ENCODE results near the gene SFMBT2.

Gene SFMBT2

DNA sequence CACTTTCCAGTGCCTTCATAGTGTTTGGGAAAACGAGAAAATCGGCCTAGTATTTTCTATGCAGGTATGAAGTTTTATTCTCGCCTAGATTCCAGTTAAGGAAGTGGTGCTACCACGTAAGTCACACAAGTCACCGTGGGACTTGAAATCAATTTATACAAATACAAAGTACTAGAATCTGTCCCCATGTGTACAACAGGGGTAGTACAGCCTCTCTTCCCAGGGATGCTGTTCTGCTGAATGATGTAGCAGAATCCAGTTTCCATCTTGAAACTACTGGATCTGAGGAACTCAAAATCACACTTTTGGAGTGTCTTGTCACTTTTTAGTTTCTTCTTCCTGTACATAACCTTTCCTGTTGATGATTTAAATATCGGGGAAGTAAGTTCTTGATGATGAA lies 129.4 kb downstream of the SFMBT2 start:
- ChIA-PET POLR2A (no interaction called here), CTCF (no interaction called here)
- TF ChIP-seq SUZ12 (IDR thresholded peaks at IDR 0.05) (no peak), CTBP1 (IDR thresholded peaks at IDR 0.05; ENCODE audit: borderline replicate concordance) (no peak), L3MBTL2 (conservative IDR thresholded peaks at IDR 0.05) (no peak), HDGF (IDR thresholded peaks at IDR 0.05; ENCODE audit: borderline replicate concordance) (no peak), FOXM1 (IDR thresholded peaks at IDR 0.05; ENCODE audit: borderline replicate concordance) (no peak), TARDBP (IDR thresholded peaks at IDR 0.05) (no peak), PKNOX1 (IDR thresholded peaks at IDR 0.05) (no peak), SP1 (IDR thresholded peaks at IDR 0.05) (no peak), ZNF384 (IDR thresholded peaks at IDR 0.05) (no peak), NFRKB (IDR thresholded peaks at IDR 0.05) (no peak), LEF1 (IDR thresholded peaks at IDR 0.05; ENCODE audit: borderline replicate concordance) (no peak)
- DNase-seq (ENCODE audit: extremely low spot score): no peak

DNA sequence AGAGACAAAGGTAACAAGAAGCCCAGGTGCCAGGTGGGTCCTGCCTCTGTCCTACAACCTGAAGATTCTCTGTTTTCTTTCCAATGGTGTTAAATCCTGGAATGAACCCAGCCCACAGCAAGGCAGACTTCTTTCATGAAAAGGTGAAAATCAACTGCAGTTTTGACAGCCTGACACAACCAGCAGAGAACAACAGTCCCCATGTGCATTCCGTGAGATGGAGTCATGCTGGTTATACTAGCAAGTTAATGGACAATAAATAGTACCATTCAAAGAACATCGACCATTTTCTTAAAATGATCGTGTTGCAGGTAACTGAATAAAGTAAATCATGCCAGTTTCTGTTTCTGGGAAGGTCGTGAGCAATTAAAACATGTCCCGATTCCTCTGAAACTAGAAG lies 131.5 kb downstream of the SFMBT2 start:
- no peak for TF ChIP-seq ELF4 (IDR thresholded peaks at IDR 0.05)
- TF ChIP-seq ARNT (IDR thresholded peaks at IDR 0.05): no peak
- TF ChIP-seq PKNOX1 (IDR thresholded peaks at IDR 0.05): no peak
- TF ChIP-seq HDGF (IDR thresholded peaks at IDR 0.05; ENCODE audit: borderline replicate concordance): no peak
- TF ChIP-seq BHLHE40 (IDR thresholded peaks at IDR 0.05; ENCODE audit: borderline replicate concordance): no peak
- TF ChIP-seq TARDBP (IDR thresholded peaks at IDR 0.05): no peak
- no peak for TF ChIP-seq FOXA1 (IDR thresholded peaks at IDR 0.05)
- TF ChIP-seq SUZ12 (IDR thresholded peaks at IDR 0.05): no peak
- TF ChIP-seq FOXK2 (IDR thresholded peaks at IDR 0.05): no peak
- no peak for TF ChIP-seq ZNF384 (IDR thresholded peaks at IDR 0.05)
- TF ChIP-seq L3MBTL2 (conservative IDR thresholded peaks at IDR 0.05): no peak
- TF ChIP-seq LEF1 (IDR thresholded peaks at IDR 0.05; ENCODE audit: borderline replicate concordance): no peak
- no peak for TF ChIP-seq CTBP1 (IDR thresholded peaks at IDR 0.05; ENCODE audit: borderline replicate concordance)
- no peak for TF ChIP-seq FOXM1 (IDR thresholded peaks at IDR 0.05; ENCODE audit: borderline replicate concordance)
- no peak for TF ChIP-seq SP1 (IDR thresholded peaks at IDR 0.05)
- no peak for TF ChIP-seq NFRKB (IDR thresholded peaks at IDR 0.05)
- ChIA-PET CTCF (interaction anchor here (0.9 kb wide), 1 partner anchor 10 kb away, joined by 3 read pairs; no protein-coding TSS in a partner anchor), POLR2A (no interaction called here)
- DNase-seq (ENCODE audit: extremely low spot score): no peak

DNA sequence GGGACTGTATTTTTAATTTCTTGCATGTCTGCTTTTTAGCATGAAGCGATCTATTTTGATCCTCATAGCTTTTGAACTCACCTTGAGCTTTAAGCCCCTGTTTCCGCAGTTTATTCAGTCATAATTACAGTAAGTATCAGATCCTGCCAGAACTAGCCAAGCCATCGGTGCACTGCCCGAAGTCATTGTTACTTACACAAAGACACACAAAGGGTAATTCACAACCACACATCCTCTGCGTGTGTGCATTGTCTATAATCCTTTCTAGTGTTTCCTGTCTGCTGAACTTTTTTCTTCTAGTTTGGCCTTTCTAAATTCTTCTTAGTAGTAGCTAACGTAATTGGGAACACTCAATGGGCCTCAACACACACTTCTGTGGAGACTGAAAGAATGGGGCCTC lies 133.0 kb downstream of the SFMBT2 start:
- ChIA-PET POLR2A (interaction anchor here (1.5 kb wide), 1 partner anchor 12 kb away, joined by 4 read pairs; no protein-coding TSS in a partner anchor), CTCF (no interaction called here)
- DNase-seq (ENCODE audit: extremely low spot score): no peak
- TF ChIP-seq SUZ12 (IDR thresholded peaks at IDR 0.05) (no peak), FOXM1 (IDR thresholded peaks at IDR 0.05; ENCODE audit: borderline replicate concordance) (no peak), NFRKB (IDR thresholded peaks at IDR 0.05) (no peak), LEF1 (IDR thresholded peaks at IDR 0.05; ENCODE audit: borderline replicate concordance) (no peak), BHLHE40 (IDR thresholded peaks at IDR 0.05; ENCODE audit: borderline replicate concordance) (no peak)

- ChIA-PET CTCF (no interaction called here), POLR2A (interaction anchor here (1.5 kb wide), 1 partner anchor 12 kb away, joined by 4 read pairs; no protein-coding TSS in a partner anchor)
- no peak for DNase-seq (ENCODE audit: extremely low spot score)
- TF ChIP-seq NFRKB (IDR thresholded peaks at IDR 0.05) (no peak), FOXM1 (IDR thresholded peaks at IDR 0.05; ENCODE audit: borderline replicate concordance) (no peak), ARNT (IDR thresholded peaks at IDR 0.05) (no peak), FOXA1 (IDR thresholded peaks at IDR 0.05) (no peak), ZNF384 (IDR thresholded peaks at IDR 0.05) (no peak), ELF4 (IDR thresholded peaks at IDR 0.05) (no peak), HDGF (IDR thresholded peaks at IDR 0.05; ENCODE audit: borderline replicate concordance) (no peak), LEF1 (IDR thresholded peaks at IDR 0.05; ENCODE audit: borderline replicate concordance) (no peak), CTBP1 (IDR thresholded peaks at IDR 0.05; ENCODE audit: borderline replicate concordance) (no peak), PKNOX1 (IDR thresholded peaks at IDR 0.05) (no peak), TARDBP (IDR thresholded peaks at IDR 0.05) (no peak), FOXK2 (IDR thresholded peaks at IDR 0.05) (no peak), SP1 (IDR thresholded peaks at IDR 0.05) (no peak), L3MBTL2 (conservative IDR thresholded peaks at IDR 0.05) (no peak), BHLHE40 (IDR thresholded peaks at IDR 0.05; ENCODE audit: borderline replicate concordance) (no peak), SUZ12 (IDR thresholded peaks at IDR 0.05) (no peak)
These were observed 133.4 kb downstream of the SFMBT2 start for GRCh38 chr10:7277432-7277831.

GRCh38 chr10:7275761-7276440 lies 134.9 kb downstream of the SFMBT2 start:
- TF ChIP-seq L3MBTL2 (conservative IDR thresholded peaks at IDR 0.05) (no peak), TARDBP (IDR thresholded peaks at IDR 0.05) (no peak), ARNT (IDR thresholded peaks at IDR 0.05) (no peak), FOXM1 (IDR thresholded peaks at IDR 0.05; ENCODE audit: borderline replicate concordance) (no peak), LEF1 (IDR thresholded peaks at IDR 0.05; ENCODE audit: borderline replicate concordance) (no peak), CTBP1 (IDR thresholded peaks at IDR 0.05; ENCODE audit: borderline replicate concordance) (no peak), FOXA1 (IDR thresholded peaks at IDR 0.05) (no peak), SUZ12 (IDR thresholded peaks at IDR 0.05) (no peak), NFRKB (IDR thresholded peaks at IDR 0.05) (no peak)
- ChIA-PET POLR2A (no interaction called here), CTCF (no interaction called here)
- no peak for DNase-seq (ENCODE audit: extremely low spot score)

DNA sequence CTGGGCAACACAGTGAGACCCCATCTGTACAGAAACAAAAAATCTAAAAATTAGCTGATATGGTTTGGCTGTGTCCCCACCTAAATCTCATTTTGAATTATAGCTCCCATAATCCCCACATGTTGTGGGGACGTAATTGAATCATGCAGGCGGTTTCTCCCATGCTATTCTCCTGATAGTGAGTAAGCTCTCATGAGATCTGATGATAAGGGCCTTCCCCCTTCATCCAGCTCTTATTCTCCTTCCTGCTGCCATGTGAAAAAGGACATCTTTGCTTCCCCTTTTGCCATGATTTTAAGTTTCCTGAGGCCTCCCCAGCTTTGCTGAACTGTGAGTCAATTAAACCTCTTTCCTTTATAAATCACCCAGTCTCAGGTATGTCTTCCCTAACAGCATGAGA lies 136.5 kb downstream of the SFMBT2 start:
- DNase-seq (ENCODE audit: extremely low spot score): no peak
- no peak for TF ChIP-seq TARDBP (IDR thresholded peaks at IDR 0.05)
- TF ChIP-seq BHLHE40 (IDR thresholded peaks at IDR 0.05; ENCODE audit: borderline replicate concordance): no peak
- no peak for TF ChIP-seq ZNF384 (IDR thresholded peaks at IDR 0.05)
- TF ChIP-seq NFRKB (IDR thresholded peaks at IDR 0.05): no peak
- TF ChIP-seq LEF1 (IDR thresholded peaks at IDR 0.05; ENCODE audit: borderline replicate concordance): no peak
- no peak for TF ChIP-seq HDGF (IDR thresholded peaks at IDR 0.05; ENCODE audit: borderline replicate concordance)
- no peak for TF ChIP-seq FOXA1 (IDR thresholded peaks at IDR 0.05)
- no peak for TF ChIP-seq SUZ12 (IDR thresholded peaks at IDR 0.05)
- no peak for TF ChIP-seq FOXM1 (IDR thresholded peaks at IDR 0.05; ENCODE audit: borderline replicate concordance)
- no peak for TF ChIP-seq CTBP1 (IDR thresholded peaks at IDR 0.05; ENCODE audit: borderline replicate concordance)
- TF ChIP-seq L3MBTL2 (conservative IDR thresholded peaks at IDR 0.05): no peak
- no peak for TF ChIP-seq PKNOX1 (IDR thresholded peaks at IDR 0.05)
- CTCF ChIA-PET: no interaction called here
- POLR2A ChIA-PET: no interaction called here

Measured in HEK293T (cell line).